Right atrium auricular region (tissue), 2 donors: ENCODE measurements around the gene MGAM2. TPM values are rescaled to one million over a fixed set of nuclear protein-coding genes. Genes with fewer than 3 reads are reported as not detected.

Source experiments
- DNase-seq: peaks from one replicate; pipeline ENCODE4 v3.0.0-alpha.2; 2019; ENCODE audit warnings: low spot score
- H3K27ac ChIP-seq, 2 donors: fragments of 200-600 bp; sonication (generic); 1 replicate in 1 of 2; 2 replicates in 1 of 2; pipeline ENCODE4 v1.5.1; 2016 to 2019
- H3K27me3 ChIP-seq, 2 donors: fragments of 200-600 bp; sonication (generic); one replicate each; pipeline versions ENCODE4 v1.5.1 to v1.6.0; 2017 to 2019
- H3K36me3 ChIP-seq: fragments of 200-600 bp; sonication (generic); one replicate; pipeline ENCODE4 v1.5.1; 2016
- H3K4me1 ChIP-seq, 2 donors: fragments of 200-600 bp; sonication (generic); one replicate each; pipeline versions ENCODE4 v1.5.1 to v1.6.0; 2017 to 2019
- H3K4me3 ChIP-seq, 2 donors: fragments of 200-600 bp; sonication (generic); 1 replicate in 1 of 2; 2 replicates in 1 of 2; pipeline ENCODE4 v1.5.1; 2017 to 2019; ENCODE audit warnings: mild to moderate bottlenecking in 1 of 2, moderate library complexity in 1 of 2
- H3K9me3 ChIP-seq, 2 donors: fragments of 200-600 bp; sonication (generic); one replicate each; pipeline ENCODE4 v1.5.1; 2019
- total RNA-seq, 2 donors: library from RNA; depleted of rRNA; stranded (reverse); fragments of >200 nt; gene quantifications; one replicate each; pipeline ENCODE4 v1.1.0, GENCODE V29; 2016
- TF ChIP-seq, protein P1 (sequence below), 2 donors: fragments of 200-600 bp; sonication (generic); IDR thresholded peaks; one replicate each; pipeline ENCODE4 v1.5.1; 2019; ENCODE audit warnings: antibody characterized with exemption in 2 of 2

The MGAM2 gene
- total RNA-seq, 2 donors from 2014 or later = 0.04 to 0.15 TPM

GRCh38 chr7:142125256-142125955 is 13.9 kb downstream of the MGAM2 start:
- H3K36me3 ChIP-seq = no peaks in the 10 kb centered on the region
- no peaks in the 10 kb centered on the region for H3K4me1 ChIP-seq
- no peak overlapping the region for H3K4me3 ChIP-seq
- no peak for DNase-seq
- TF ChIP-seq, protein P1, sequence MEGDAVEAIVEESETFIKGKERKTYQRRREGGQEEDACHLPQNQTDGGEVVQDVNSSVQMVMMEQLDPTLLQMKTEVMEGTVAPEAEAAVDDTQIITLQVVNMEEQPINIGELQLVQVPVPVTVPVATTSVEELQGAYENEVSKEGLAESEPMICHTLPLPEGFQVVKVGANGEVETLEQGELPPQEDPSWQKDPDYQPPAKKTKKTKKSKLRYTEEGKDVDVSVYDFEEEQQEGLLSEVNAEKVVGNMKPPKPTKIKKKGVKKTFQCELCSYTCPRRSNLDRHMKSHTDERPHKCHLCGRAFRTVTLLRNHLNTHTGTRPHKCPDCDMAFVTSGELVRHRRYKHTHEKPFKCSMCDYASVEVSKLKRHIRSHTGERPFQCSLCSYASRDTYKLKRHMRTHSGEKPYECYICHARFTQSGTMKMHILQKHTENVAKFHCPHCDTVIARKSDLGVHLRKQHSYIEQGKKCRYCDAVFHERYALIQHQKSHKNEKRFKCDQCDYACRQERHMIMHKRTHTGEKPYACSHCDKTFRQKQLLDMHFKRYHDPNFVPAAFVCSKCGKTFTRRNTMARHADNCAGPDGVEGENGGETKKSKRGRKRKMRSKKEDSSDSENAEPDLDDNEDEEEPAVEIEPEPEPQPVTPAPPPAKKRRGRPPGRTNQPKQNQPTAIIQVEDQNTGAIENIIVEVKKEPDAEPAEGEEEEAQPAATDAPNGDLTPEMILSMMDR (IDR thresholded peaks at IDR 0.05) = no peak
- H3K27me3 ChIP-seq = no peaks in the 10 kb centered on the region
- H3K27ac ChIP-seq = no peak overlapping the region
- H3K9me3 ChIP-seq = no peaks in the 10 kb centered on the region

- no peaks in the 10 kb centered on the region for H3K4me1 ChIP-seq
- DNase-seq = no peak
- H3K4me3 ChIP-seq = no peak overlapping the region
- no peaks in the 10 kb centered on the region for H3K36me3 ChIP-seq
- no peak overlapping the region for H3K27ac ChIP-seq
- TF ChIP-seq, protein P1 (IDR thresholded peaks at IDR 0.05) = no peak
- H3K27me3 ChIP-seq = no peaks in the 10 kb centered on the region
- no peaks in the 10 kb centered on the region for H3K9me3 ChIP-seq
Observed at GRCh38 chr7:142130267-142130666, 18.7 kb downstream of the MGAM2 start.

DNA sequence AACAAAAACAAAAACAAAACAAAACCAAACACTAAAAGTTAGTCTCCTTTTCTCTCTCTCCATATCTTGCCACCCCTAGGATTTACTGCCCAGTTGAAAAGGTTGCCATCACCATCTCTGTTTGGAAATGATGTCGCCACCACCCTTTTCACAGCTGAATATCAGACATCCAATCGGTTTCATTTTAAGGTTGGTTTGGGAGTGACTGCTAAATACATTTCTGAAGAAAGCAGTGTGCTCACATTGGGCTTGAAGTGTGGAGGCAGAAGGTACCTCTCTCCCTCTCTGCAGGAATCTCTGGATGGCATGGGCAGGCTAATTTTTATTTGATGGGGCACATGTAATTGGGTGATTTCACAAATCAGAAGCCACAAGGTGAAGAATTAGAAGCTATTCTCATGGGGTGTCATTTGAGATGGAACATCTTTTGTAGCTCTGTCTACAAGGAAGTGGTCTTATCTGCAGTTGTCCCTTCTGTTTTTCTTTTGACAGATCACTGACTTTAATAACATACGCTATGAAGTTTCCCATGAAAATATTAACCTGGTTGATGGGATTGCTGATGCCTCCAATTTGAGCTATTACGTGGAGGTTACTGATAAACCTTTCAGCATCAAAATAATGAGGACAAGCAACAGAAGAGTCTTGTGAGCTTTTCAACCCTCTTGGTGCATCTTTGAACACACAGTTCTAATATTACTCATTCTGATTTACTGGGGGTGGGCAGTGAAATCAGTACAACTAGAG is 20.1 kb downstream of the MGAM2 start:
- H3K4me3 ChIP-seq = no peak overlapping the region
- no peak overlapping the region for H3K27ac ChIP-seq
- no peaks in the 10 kb centered on the region for H3K36me3 ChIP-seq
- TF ChIP-seq, protein P1 (IDR thresholded peaks at IDR 0.05) = no peak
- no peaks in the 10 kb centered on the region for H3K9me3 ChIP-seq
- H3K27me3 ChIP-seq = no peaks in the 10 kb centered on the region
- H3K4me1 ChIP-seq = no peaks in the 10 kb centered on the region
- no peak for DNase-seq

DNA sequence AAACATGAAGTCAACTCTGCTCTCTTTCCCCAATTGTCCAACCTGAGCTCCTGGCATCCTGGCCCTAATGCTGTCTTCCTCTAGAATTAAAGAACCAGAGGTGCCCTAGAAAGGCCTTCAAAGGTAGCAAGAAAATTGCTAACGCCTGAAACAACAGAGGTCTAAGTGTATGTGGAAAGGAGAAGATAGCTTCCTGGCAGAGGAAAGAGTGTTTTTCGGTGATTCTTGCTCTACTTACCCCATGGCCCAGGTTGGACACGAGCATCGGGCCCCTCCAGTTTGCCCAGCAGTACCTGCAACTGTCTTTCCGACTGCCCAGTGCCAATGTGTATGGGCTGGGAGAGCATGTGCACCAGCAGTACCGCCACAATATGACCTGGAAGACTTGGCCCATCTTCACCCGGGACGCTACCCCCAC is 22.2 kb downstream of the MGAM2 start:
- H3K36me3 ChIP-seq = no peaks in the 10 kb centered on the region
- no peaks in the 10 kb centered on the region for H3K9me3 ChIP-seq
- H3K4me1 ChIP-seq = no peaks in the 10 kb centered on the region
- H3K27me3 ChIP-seq = no peaks in the 10 kb centered on the region
- TF ChIP-seq, protein P1 (IDR thresholded peaks at IDR 0.05) = no peak
- no peak overlapping the region for H3K27ac ChIP-seq
- DNase-seq = no peak
- H3K4me3 ChIP-seq = no peak overlapping the region

DNA sequence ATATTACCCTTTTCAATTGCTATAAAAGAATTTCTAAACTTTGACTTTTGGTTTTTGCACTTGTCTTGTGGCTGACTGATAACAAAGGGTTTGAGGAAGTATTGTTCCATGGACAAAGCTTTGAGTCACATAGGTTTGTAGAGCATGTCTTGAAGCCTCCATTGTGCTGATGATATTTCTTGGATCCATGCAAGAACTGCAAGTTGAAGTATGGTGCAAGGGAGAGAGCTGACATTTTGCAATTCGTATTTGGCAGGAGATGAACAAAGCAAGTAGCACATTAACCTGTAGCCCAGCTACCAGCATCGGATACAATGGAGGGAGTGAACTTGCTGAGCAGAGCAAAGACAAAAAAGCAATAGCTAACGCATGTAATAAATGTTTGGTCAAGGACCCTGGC is 23.4 kb downstream of the MGAM2 start:
- Histone ChIP-seq H3K27ac (no peak overlapping the region), H3K4me3 (no peak overlapping the region), H3K4me1 (no peaks in the 10 kb centered on the region), H3K27me3 (no peaks in the 10 kb centered on the region), H3K9me3 (no peaks in the 10 kb centered on the region), H3K36me3 (no peaks in the 10 kb centered on the region)
- no peak for DNase-seq
- TF ChIP-seq, protein P1 (IDR thresholded peaks at IDR 0.05) = no peak
